Neural progenitor cell (in vitro differentiated cells): ENCODE measurements around the gene BCAS4. TPM values are rescaled to one million over a fixed set of nuclear protein-coding genes. Genes with fewer than 3 reads are reported as not detected.

Source experiments
- DNase-seq: peaks from one replicate; pipeline ENCODE4 v3.0.0-alpha.2; 2016; ENCODE audit warnings: low spot score
- H2AFZ ChIP-seq: fragments of 200-600 bp; sonication (generic); replicated peaks from 2 replicates; pipeline ENCODE4 v1.6.1; 2016; ENCODE audit warnings: antibody characterized with exemption
- H3F3A ChIP-seq: fragments of 200-600 bp; sonication (generic); 2 replicates; pipeline ENCODE4 v1.6.1; 2016; ENCODE audit warnings: antibody characterized with exemption, low read depth
- H3K27ac ChIP-seq: fragments of 200-600 bp; sonication (generic); 2 replicates; pipeline ENCODE4 v1.5.1; 2016; ENCODE audit warnings: mild to moderate bottlenecking
- H3K27me3 ChIP-seq: fragments of 200-600 bp; sonication (generic); 2 replicates; pipeline ENCODE4 v1.6.1; 2016; ENCODE audit warnings: mild to moderate bottlenecking, moderate library complexity
- H3K36me3 ChIP-seq: fragments of 200-600 bp; sonication (generic); 2 replicates; pipeline ENCODE4 v1.5.1; 2016
- H3K4me1 ChIP-seq: fragments of 200-600 bp; sonication (generic); 2 replicates; pipeline ENCODE4 v1.6.1; 2016; ENCODE audit warnings: mixed run types
- H3K4me2 ChIP-seq: fragments of 200-600 bp; sonication (generic); 2 replicates; pipeline ENCODE4 v1.6.1; 2016
- H3K4me3 ChIP-seq: fragments of 200-600 bp; sonication (generic); 2 replicates; pipeline ENCODE4 v1.5.1; 2016
- H3K79me2 ChIP-seq: fragments of 200-600 bp; sonication (generic); 2 replicates; pipeline ENCODE4 v1.6.1; 2016; ENCODE audit warnings: low read depth
- H3K9ac ChIP-seq: fragments of 200-600 bp; sonication (generic); 2 replicates; pipeline ENCODE4 v1.6.1; 2016
- H3K9me3 ChIP-seq: fragments of 200-600 bp; sonication (generic); 2 replicates; pipeline ENCODE4 v1.5.1; 2016; ENCODE audit warnings: low read depth
- H4K20me1 ChIP-seq: fragments of 200-600 bp; sonication (generic); 2 replicates; pipeline ENCODE4 v1.6.1; 2016; ENCODE audit warnings: low read depth
- H3K27ac Mint-ChIP-seq: 3 replicates; pipeline ENCODE4 v1.8.0; 2021; ENCODE audit warnings: mixed read lengths
- H3K27me3 Mint-ChIP-seq: 2 replicates; pipeline ENCODE4 v1.8.0; 2022; ENCODE audit warnings: low read depth, mild to moderate bottlenecking, inconsistent platforms, moderate library complexity, mixed read lengths; ENCODE audit not compliant: insufficient read depth
- H3K36me3 Mint-ChIP-seq: 3 replicates; pipeline ENCODE4 v1.8.0; 2021; ENCODE audit warnings: mixed read lengths
- H3K4me1 Mint-ChIP-seq: 3 replicates; pipeline ENCODE4 v1.8.0; 2021; ENCODE audit warnings: mixed read lengths
- H3K4me3 Mint-ChIP-seq: 3 replicates; pipeline ENCODE4 v1.8.0; 2021; ENCODE audit warnings: mild to moderate bottlenecking, moderate library complexity, mixed read lengths
- H3K9me3 Mint-ChIP-seq: 3 replicates; pipeline ENCODE4 v1.8.0; 2020; ENCODE audit warnings: mixed read lengths
- EZH2 ChIP-seq: fragments of 200-600 bp; sonication (generic); IDR thresholded peaks from 2 replicates; pipeline ENCODE4 v1.6.1; 2017; ENCODE audit warnings: antibody characterized with exemption, mild to moderate bottlenecking, moderate library complexity
- EZH2phosphoT487 ChIP-seq: fragments of 200-600 bp; sonication (generic); IDR thresholded peaks from 2 replicates; pipeline ENCODE4 v1.6.1; 2017; ENCODE audit warnings: antibody characterized with exemption
- total RNA-seq: library from RNA; depleted of rRNA; stranded (reverse); fragments of >200 nt; gene quantifications from 2 replicates; pipeline ENCODE4 v1.2.3, GENCODE V29; 2015; ENCODE audit warnings: low replicate concordance
- TF ChIP-seq, protein P1 (sequence below): fragments of 200-600 bp; sonication (generic); IDR thresholded peaks from 2 replicates; pipeline ENCODE4 v1.5.1; 2017; ENCODE audit warnings: antibody characterized with exemption, mild to moderate bottlenecking

The BCAS4 gene
- total RNA-seq, 1 donor from 2014 or later = 15.3 TPM

DNA sequence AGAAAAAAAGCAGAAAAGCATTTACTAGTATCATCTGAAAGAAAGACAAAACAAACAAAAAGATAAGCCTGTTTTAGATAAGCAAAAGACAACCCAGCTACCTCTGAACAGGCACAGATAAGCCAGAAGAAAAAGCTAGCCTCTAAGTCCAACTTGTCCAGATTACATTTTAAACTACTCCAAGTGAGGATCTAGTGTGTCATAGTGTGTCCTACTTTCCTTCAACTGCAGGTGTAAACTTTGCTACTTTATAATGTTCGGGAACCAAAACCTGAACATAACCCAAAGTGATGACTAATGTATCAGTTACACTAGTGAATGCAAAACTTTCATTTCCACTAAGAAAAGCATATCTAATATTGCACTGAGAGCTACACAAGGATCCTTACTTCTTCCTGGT lies 116.9 kb downstream of the BCAS4 start:
- no peak overlapping the region for H3K27ac ChIP-seq
- peaks cover 27% of the 10 kb centered on the region for H3K4me1 Mint-ChIP-seq
- H3K4me1 ChIP-seq = peaks cover 13% of the 10 kb centered on the region
- no peak for TF ChIP-seq EZH2phosphoT487
- TF ChIP-seq, protein P1, sequence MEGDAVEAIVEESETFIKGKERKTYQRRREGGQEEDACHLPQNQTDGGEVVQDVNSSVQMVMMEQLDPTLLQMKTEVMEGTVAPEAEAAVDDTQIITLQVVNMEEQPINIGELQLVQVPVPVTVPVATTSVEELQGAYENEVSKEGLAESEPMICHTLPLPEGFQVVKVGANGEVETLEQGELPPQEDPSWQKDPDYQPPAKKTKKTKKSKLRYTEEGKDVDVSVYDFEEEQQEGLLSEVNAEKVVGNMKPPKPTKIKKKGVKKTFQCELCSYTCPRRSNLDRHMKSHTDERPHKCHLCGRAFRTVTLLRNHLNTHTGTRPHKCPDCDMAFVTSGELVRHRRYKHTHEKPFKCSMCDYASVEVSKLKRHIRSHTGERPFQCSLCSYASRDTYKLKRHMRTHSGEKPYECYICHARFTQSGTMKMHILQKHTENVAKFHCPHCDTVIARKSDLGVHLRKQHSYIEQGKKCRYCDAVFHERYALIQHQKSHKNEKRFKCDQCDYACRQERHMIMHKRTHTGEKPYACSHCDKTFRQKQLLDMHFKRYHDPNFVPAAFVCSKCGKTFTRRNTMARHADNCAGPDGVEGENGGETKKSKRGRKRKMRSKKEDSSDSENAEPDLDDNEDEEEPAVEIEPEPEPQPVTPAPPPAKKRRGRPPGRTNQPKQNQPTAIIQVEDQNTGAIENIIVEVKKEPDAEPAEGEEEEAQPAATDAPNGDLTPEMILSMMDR = no peak
- no peak for TF ChIP-seq EZH2
- H3F3A ChIP-seq = peaks cover 27% of the 10 kb centered on the region
- no peaks in the 10 kb centered on the region for H3K9me3 Mint-ChIP-seq
- peaks cover 18% of the 10 kb centered on the region for H3K36me3 Mint-ChIP-seq
- DNase-seq = no peak
- no peak overlapping the region for H3K9ac ChIP-seq
- H3K4me2 ChIP-seq = no peak overlapping the region
- H3K4me3 Mint-ChIP-seq = no peak overlapping the region
- peaks cover 10% of the 10 kb centered on the region for H3K36me3 ChIP-seq
- no peak overlapping the region for H2AFZ ChIP-seq
- peaks cover 100% of the 10 kb centered on the region for H4K20me1 ChIP-seq
- peaks cover 100% of the 10 kb centered on the region for H3K79me2 ChIP-seq
- H3K4me3 ChIP-seq = no peak overlapping the region
- no peaks in the 10 kb centered on the region for H3K27me3 ChIP-seq
- H3K9me3 ChIP-seq = no peaks in the 10 kb centered on the region
- H3K27me3 Mint-ChIP-seq = peaks cover 3% of the 10 kb centered on the region
- no peak overlapping the region for H3K27ac Mint-ChIP-seq

- TF ChIP-seq, protein P1 = no peak
- TF ChIP-seq EZH2 (no peak), EZH2phosphoT487 (no peak)
- Histone ChIP-seq H3K27me3 (no peaks in the 10 kb centered on the region), H3K79me2 (peaks cover 100% of the 10 kb centered on the region), H4K20me1 (peaks cover 100% of the 10 kb centered on the region), H3K9ac (no peak overlapping the region), H2AFZ (no peak overlapping the region), H3K4me1 (peaks cover 33% of the 10 kb centered on the region), H3K4me2 (no peak overlapping the region), H3K36me3 (peaks cover 16% of the 10 kb centered on the region), H3K9me3 (no peaks in the 10 kb centered on the region), H3K27ac (no peak overlapping the region), H3K4me3 (no peak overlapping the region), H3F3A (peaks cover 36% of the 10 kb centered on the region)
- H3K4me3 Mint-ChIP-seq = no peak overlapping the region
- H3K27ac Mint-ChIP-seq = no peak overlapping the region
- H3K9me3 Mint-ChIP-seq = no peaks in the 10 kb centered on the region
- peaks cover 3% of the 10 kb centered on the region for H3K27me3 Mint-ChIP-seq
- H3K4me1 Mint-ChIP-seq = peaks cover 38% of the 10 kb centered on the region
- H3K36me3 Mint-ChIP-seq = peaks cover 14% of the 10 kb centered on the region
- DNase-seq = no peak
These were observed 119.0 kb downstream of the BCAS4 start for GRCh38 chr20:50913690-50914375.

DNA sequence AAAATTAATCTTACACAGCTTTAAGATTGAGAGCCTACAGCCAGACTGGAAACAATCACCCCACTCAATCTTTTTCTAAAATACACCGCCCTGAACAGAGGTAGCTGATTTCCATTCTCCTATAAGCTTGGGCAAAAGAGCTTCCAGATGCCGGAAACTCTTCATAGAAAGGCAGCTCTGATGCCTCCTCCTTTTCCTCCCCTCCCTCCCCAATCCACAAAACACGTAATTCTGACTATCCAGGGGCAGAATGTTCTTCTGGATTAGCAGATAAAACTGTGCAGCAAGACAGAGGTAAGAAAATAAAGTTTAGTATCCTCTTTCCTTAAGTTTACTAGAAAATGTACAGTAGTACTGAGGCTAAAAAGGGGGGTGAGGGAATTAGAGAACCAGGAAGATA lies 120.6 kb downstream of the BCAS4 start:
- H3K4me2 ChIP-seq = no peak overlapping the region
- Mint-ChIP-seq H3K4me3 (no peak overlapping the region), H3K9me3 (no peaks in the 10 kb centered on the region), H3K27ac (no peak overlapping the region), H3K36me3 (peaks cover 12% of the 10 kb centered on the region), H3K4me1 (peaks cover 41% of the 10 kb centered on the region), H3K27me3 (peaks cover 6% of the 10 kb centered on the region)
- H3K79me2 ChIP-seq = peaks cover 100% of the 10 kb centered on the region
- peaks cover 37% of the 10 kb centered on the region for H3F3A ChIP-seq
- H3K4me3 ChIP-seq = no peak overlapping the region
- H3K9me3 ChIP-seq = no peaks in the 10 kb centered on the region
- no peaks in the 10 kb centered on the region for H3K27me3 ChIP-seq
- H3K4me1 ChIP-seq = peaks cover 35% of the 10 kb centered on the region
- H4K20me1 ChIP-seq = peaks cover 100% of the 10 kb centered on the region
- H3K27ac ChIP-seq = no peak overlapping the region
- no peak overlapping the region for H2AFZ ChIP-seq
- peak overlapping the region; percentile 9 for H3K9ac ChIP-seq
- H3K36me3 ChIP-seq = peaks cover 16% of the 10 kb centered on the region
- TF ChIP-seq, protein P1 = no peak
- no peak for TF ChIP-seq EZH2
- TF ChIP-seq EZH2phosphoT487 = no peak
- DNase-seq = no peak
